IMR-90 (cell line): Measurements from ENCODE around the gene TSSK2. TPM values are rescaled to one million over a fixed set of nuclear protein-coding genes. Genes with fewer than 3 reads are reported as not detected.

ENCODE experiments used
- ATAC-seq: fragments of 200-7000 bp; cut with Tn5 transposase; 2 replicates; pipeline ENCODE4 v1.9.1; 2020; ENCODE audit warnings: low read depth, mild to moderate bottlenecking, moderate library complexity
- BruUV-seq: library from RNA; stranded (reverse); fragments of 400-500 nt; replicated peaks from 2 replicates; lab custom pipeline; 2021; lab: Mats Ljungman, UMichigan
- CTCF ChIA-PET: fragments of 300-600 bp; formaldehyde crosslinking; extraction: SDS; loops from one replicate; lab custom pipeline; 2021; ENCODE audit warnings: antibody characterized with exemption; lab: Yijun Ruan, JAX
- POLR2A ChIA-PET: fragments of 300-600 bp; sonication (Branson Sonifier 250); formaldehyde crosslinking; loops from one replicate; lab custom pipeline; 2022; ENCODE audit warnings: antibody characterized with exemption; ENCODE audit not compliant: unreplicated experiment; lab: Charles Lee
- DNase-seq: peaks from one replicate; pipeline ENCODE4 v3.0.0; 2013
- H2AFZ ChIP-seq: replicated peaks from 2 replicates; pipeline ENCODE3; 2013; ENCODE audit warnings: low read length, mild to moderate bottlenecking; ENCODE audit not compliant: poor library complexity
- H2AK5ac ChIP-seq: 2 replicates; pipeline ENCODE4 v1.6.1; 2013; ENCODE audit warnings: low read depth, low read length, inconsistent platforms
- H2AK9ac ChIP-seq: replicated peaks from 2 replicates; pipeline ENCODE3; 2013; ENCODE audit warnings: mild to moderate bottlenecking, low read depth, low read length, moderate library complexity; ENCODE audit not compliant: poor library complexity
- H2BK120ac ChIP-seq: 2 replicates; pipeline ENCODE4 v1.6.1; 2013; ENCODE audit warnings: low read depth, low read length, inconsistent platforms
- H2BK15ac ChIP-seq: 3 replicates; pipeline ENCODE4 v1.6.1; 2013; ENCODE audit warnings: low read depth, low read length, inconsistent platforms
- H2BK20ac ChIP-seq: 2 replicates; pipeline ENCODE4 v1.6.1; 2013; ENCODE audit warnings: low read depth, mild to moderate bottlenecking, inconsistent platforms, low read length, moderate library complexity
- H2BK5ac ChIP-seq: 2 replicates; pipeline ENCODE4 v1.6.1; 2013; ENCODE audit warnings: mild to moderate bottlenecking, low read depth, low read length, inconsistent platforms; ENCODE audit not compliant: poor library complexity, severe bottlenecking
- H3K14ac ChIP-seq: replicated peaks from 2 replicates; pipeline ENCODE4 v1.6.1; 2013; ENCODE audit warnings: low read depth, low read length, inconsistent platforms
- H3K18ac ChIP-seq: 2 replicates; pipeline ENCODE4 v1.6.1; 2013; ENCODE audit warnings: low read depth, low read length, control low read depth
- H3K23ac ChIP-seq: 2 replicates; pipeline ENCODE4 v1.6.1; 2013; ENCODE audit warnings: low read depth, low read length, inconsistent platforms
- H3K27ac ChIP-seq: 2 replicates; pipeline ENCODE4 v1.5.1; 2013; ENCODE audit warnings: mild to moderate bottlenecking, control low read depth, low read length; ENCODE audit not compliant: insufficient read depth
- H3K27me3 ChIP-seq: 2 replicates; pipeline ENCODE4 v1.6.1; 2013; ENCODE audit warnings: low read length; ENCODE audit not compliant: control insufficient read depth, insufficient read depth
- H3K36me3 ChIP-seq: 2 replicates; pipeline ENCODE4 v1.6.1; 2013; ENCODE audit warnings: low read length, mixed read lengths; ENCODE audit not compliant: control insufficient read depth, insufficient read depth
- H3K4ac ChIP-seq: 2 replicates; pipeline ENCODE4 v1.6.1; 2013; ENCODE audit warnings: low read depth, low read length, inconsistent platforms
- H3K4me1 ChIP-seq: 2 replicates; pipeline ENCODE4 v1.6.1; 2013; ENCODE audit warnings: low read length, mixed read lengths; ENCODE audit not compliant: control insufficient read depth, insufficient read depth
- H3K4me2 ChIP-seq: 2 replicates; pipeline ENCODE4 v1.6.1; 2013; ENCODE audit warnings: low read depth, mild to moderate bottlenecking, control low read depth, low read length, moderate library complexity
- H3K4me3 ChIP-seq: 2 replicates; pipeline ENCODE4 v1.5.1; 2013; ENCODE audit warnings: low read depth, mild to moderate bottlenecking, control low read depth, low read length, moderate library complexity; ENCODE audit not compliant: insufficient read depth
- H3K56ac ChIP-seq: 2 replicates; pipeline ENCODE4 v1.6.1; 2013; ENCODE audit warnings: low read length, inconsistent platforms; ENCODE audit not compliant: insufficient read depth; ENCODE audit errors: extremely low read depth
- H3K79me1 ChIP-seq, 2 experiments: 2 replicates each; pipeline ENCODE4 v1.6.1; 2013; ENCODE audit warnings: low read length in 2 of 2, inconsistent platforms in 1 of 2, low read depth in 1 of 2
- H3K9ac ChIP-seq: 2 replicates; pipeline ENCODE4 v1.6.1; 2013; ENCODE audit warnings: low read depth, low read length, control low read depth
- H3K9me1 ChIP-seq: 2 replicates; pipeline ENCODE4 v1.6.1; 2013; ENCODE audit warnings: low read length, inconsistent platforms; ENCODE audit not compliant: insufficient read depth
- H3K9me3 ChIP-seq: 2 replicates; pipeline ENCODE4 v1.6.1; 2013; ENCODE audit warnings: low read length; ENCODE audit not compliant: control insufficient read depth, insufficient read depth
- H4K20me1 ChIP-seq: 2 replicates; pipeline ENCODE4 v1.6.1; 2013; ENCODE audit warnings: low read length, inconsistent platforms; ENCODE audit not compliant: insufficient read depth
- H4K5ac ChIP-seq: 2 replicates; pipeline ENCODE4 v1.6.1; 2013; ENCODE audit warnings: mild to moderate bottlenecking, low read depth, low read length, control low read depth
- H4K8ac ChIP-seq, 2 experiments: 2 replicates each; pipeline ENCODE4 v1.6.1; 2013; ENCODE audit warnings: low read depth in 2 of 2, low read length in 2 of 2, control low read depth in 1 of 2, inconsistent platforms in 1 of 2
- H4K91ac ChIP-seq: 2 replicates; pipeline ENCODE4 v1.6.1; 2013; ENCODE audit warnings: low read depth, low read length, inconsistent platforms; ENCODE audit not compliant: insufficient read depth
- BHLHE40 ChIP-seq: fragments of 150-350 bp; IDR thresholded peaks from 2 replicates; pipeline ENCODE4 v1.6.1; 2016; ENCODE audit warnings: mild to moderate bottlenecking, low read depth, low read length
- CEBPB ChIP-seq: IDR thresholded peaks from 2 replicates; pipeline ENCODE4 v1.6.1; 2012; ENCODE audit warnings: low read depth, low read length, improper control_type of control experiment
- CHD1 ChIP-seq: IDR thresholded peaks from 2 replicates; pipeline ENCODE4 v1.6.1; 2012; ENCODE audit warnings: low read depth, low read length, improper control_type of control experiment
- CTCF ChIP-seq: conservative IDR thresholded peaks from 2 replicates; pipeline ENCODE4 v1.5.1; 2012; ENCODE audit warnings: mild to moderate bottlenecking, low read depth, low read length, improper control_type of control experiment
- ELK1 ChIP-seq: fragments of 150-350 bp; IDR thresholded peaks from 2 replicates; pipeline ENCODE4 v1.6.1; 2016; ENCODE audit warnings: low read depth, mild to moderate bottlenecking, low read length, moderate library complexity, borderline replicate concordance
- FOS ChIP-seq: fragments of 150-350 bp; IDR thresholded peaks from 2 replicates; pipeline ENCODE4 v1.6.1; 2016; ENCODE audit warnings: low read depth, low read length
- MAFK ChIP-seq: IDR thresholded peaks from 2 replicates; pipeline ENCODE4 v1.6.1; 2012; ENCODE audit warnings: low read depth, low read length, improper control_type of control experiment
- MAZ ChIP-seq: IDR thresholded peaks from 2 replicates; pipeline ENCODE4 v1.6.1; 2012; ENCODE audit warnings: low read depth, mild to moderate bottlenecking, low read length, improper control_type of control experiment, moderate library complexity, borderline replicate concordance
- MXI1 ChIP-seq: IDR thresholded peaks from 2 replicates; pipeline ENCODE4 v1.6.1; 2012; ENCODE audit warnings: low read depth, mild to moderate bottlenecking, low read length, moderate library complexity, borderline replicate concordance
- NFE2L2 ChIP-seq: fragments of 150-350 bp; IDR thresholded peaks from 2 replicates; pipeline ENCODE4 v1.6.1; 2016; ENCODE audit warnings: low read depth, mild to moderate bottlenecking, low read length
- POLR2A ChIP-seq: IDR thresholded peaks from 2 replicates; pipeline ENCODE4 v1.6.1; 2012; ENCODE audit warnings: mild to moderate bottlenecking, low read depth, low read length
- RAD21 ChIP-seq: IDR thresholded peaks from 2 replicates; pipeline ENCODE4 v1.6.1; 2012; ENCODE audit warnings: low read length, improper control_type of control experiment
- RCOR1 ChIP-seq: IDR thresholded peaks from 2 replicates; pipeline ENCODE4 v1.6.1; 2012; ENCODE audit warnings: mild to moderate bottlenecking, low read length, improper control_type of control experiment; ENCODE audit not compliant: insufficient replicate concordance
- RFX5 ChIP-seq: IDR thresholded peaks from 2 replicates; pipeline ENCODE4 v1.8.0; 2012; ENCODE audit warnings: low read depth, mild to moderate bottlenecking, low read length, moderate library complexity
- SMC3 ChIP-seq: fragments of 150-350 bp; IDR thresholded peaks from 2 replicates; pipeline ENCODE4 v1.6.1; 2016; ENCODE audit warnings: low read depth, mild to moderate bottlenecking, antibody characterized with exemption, low read length, moderate library complexity
- USF2 ChIP-seq: fragments of 150-350 bp; IDR thresholded peaks from 2 replicates; pipeline ENCODE4 v1.6.1; 2017; ENCODE audit warnings: mild to moderate bottlenecking, antibody characterized with exemption, low read length, low read depth
- WGBS, 2 experiments: methylation state at CpG; one replicate each; pipeline versions ENCODE4 v1.1.5 to v1.1.7; 2013; ENCODE audit warnings: missing lambda C conversion rate in 2 of 2; ENCODE audit not compliant: insufficient read length in 1 of 2; ENCODE audit errors: extremely low coverage in 2 of 2; 5-methylcytosine and 5-hydroxymethylcytosine counted together
- dilution Hi-C: fragments of 300-500 bp; cut with HindIII; formaldehyde crosslinking; loops from one replicate; pipeline ENCODE4 v1.14.3; 2018; ENCODE audit warnings: low sequenced_read_pairs; ENCODE audit not compliant: unreplicated experiment
- in situ Hi-C: fragments of 300-500 bp; cut with MboI; formaldehyde crosslinking; loops from 3 replicates; pipeline ENCODE4 v1.14.3; 2019; ENCODE audit warnings: low sequenced_read_pairs, inconsistent platforms, mixed read lengths
- intact Hi-C: fragments of 100-400 bp; cut with micrococcal nuclease; formaldehyde crosslinking; loops from 2 replicates; pipeline ENCODE4 v1.10.0; 2022
- polyA plus RNA-seq, 3 experiments: library from polyadenylated mRNA; depleted of rRNA; stranded (reverse); fragments of >200 nt; gene quantifications; 2 replicates each; pipeline ENCODE4 v1.2.3, GENCODE V29; 2012; ENCODE audit warnings: low replicate concordance in 1 of 3
- total RNA-seq: library from RNA; depleted of rRNA; stranded (reverse); fragments of >200 nt; gene quantifications from 2 replicates; pipeline ENCODE4 v1.2.3, GENCODE V29; 2012

TSSK2 gene
- total and polyA plus RNA-seq, 2 of the 4 experiments (the other 2 are of a cell fraction), result not detected

- Histone ChIP-seq H3K56ac (no peak overlapping the region), H4K8ac (no peak overlapping the region), H3K4ac (no peak overlapping the region), H3K4me1 (peaks cover 6% of the 10 kb centered on the region), H3K4me2 (no peak overlapping the region), H3K9ac (no peak overlapping the region), H2BK15ac (no peak overlapping the region), H2BK5ac (no peak overlapping the region), H3K9me1 (peaks cover 37% of the 10 kb centered on the region), H3K79me1 (peaks cover 37 to 80% of the 10 kb centered on the region in 2 experiments), H3K4me3 (no peak overlapping the region), H2BK20ac (no peak overlapping the region), H3K23ac (no peak overlapping the region), H3K18ac (no peak overlapping the region), H3K27me3 (no peaks in the 10 kb centered on the region), H4K91ac (no peak overlapping the region), H2AFZ (no peak overlapping the region), H3K27ac (no peak overlapping the region), H3K9me3 (no peaks in the 10 kb centered on the region), H2AK5ac (no peak overlapping the region), H2AK9ac (no peak overlapping the region), H3K36me3 (peaks cover 6% of the 10 kb centered on the region; the same call in 1 of the 2 replicates), H4K20me1 (peaks cover 85% of the 10 kb centered on the region), H2BK120ac (no peak overlapping the region), H3K14ac (no peak overlapping the region), H4K5ac (no peak overlapping the region)
- intact Hi-C loops, result no loop called here
- dilution Hi-C loops, result no loop called here
- in situ Hi-C loops, result no loop called here
- no peak for DNase-seq
- ChIA-PET CTCF (no interaction called here), POLR2A (no interaction called here)
- TF ChIP-seq POLR2A (no peak), RCOR1 (no peak), ELK1 (no peak), RAD21 (no peak), FOS (no peak), MXI1 (no peak), USF2 (no peak), RFX5 (no peak), MAZ (no peak), SMC3 (no peak), NFE2L2 (no peak), MAFK (no peak), BHLHE40 (no peak), CEBPB (no peak), CTCF (no peak), CHD1 (no peak)
- ATAC-seq, result no peak
- no TSS peak for BruUV-seq
- no CpG with 5 or more reads among the region's 5 CpGs for WGBS, 2 experiments
Observed at GRCh38 chr22:19113429-19113828, 17.7 kb upstream of the TSSK2 start.
